GM18511 (cell line): ENCODE measurements around the gene BTN3A1.
A peak's percentile ranks its signal among the peaks of the same experiment; 100 is the strongest.
"Not testable (repeated sequence)": the region's sequence is repeated elsewhere in the genome, so short reads cannot be mapped to it uniquely, and the experiment has no call there.

Source experiments
- ATAC-seq: cut with Tn5 transposase; IDR thresholded peaks from one replicate; pipeline ENCODE4 v1.9.1; 2021; ENCODE audit warnings: mild to moderate bottlenecking, moderate library complexity; ENCODE audit not compliant: unreplicated experiment

The BTN3A1 gene

DNA sequence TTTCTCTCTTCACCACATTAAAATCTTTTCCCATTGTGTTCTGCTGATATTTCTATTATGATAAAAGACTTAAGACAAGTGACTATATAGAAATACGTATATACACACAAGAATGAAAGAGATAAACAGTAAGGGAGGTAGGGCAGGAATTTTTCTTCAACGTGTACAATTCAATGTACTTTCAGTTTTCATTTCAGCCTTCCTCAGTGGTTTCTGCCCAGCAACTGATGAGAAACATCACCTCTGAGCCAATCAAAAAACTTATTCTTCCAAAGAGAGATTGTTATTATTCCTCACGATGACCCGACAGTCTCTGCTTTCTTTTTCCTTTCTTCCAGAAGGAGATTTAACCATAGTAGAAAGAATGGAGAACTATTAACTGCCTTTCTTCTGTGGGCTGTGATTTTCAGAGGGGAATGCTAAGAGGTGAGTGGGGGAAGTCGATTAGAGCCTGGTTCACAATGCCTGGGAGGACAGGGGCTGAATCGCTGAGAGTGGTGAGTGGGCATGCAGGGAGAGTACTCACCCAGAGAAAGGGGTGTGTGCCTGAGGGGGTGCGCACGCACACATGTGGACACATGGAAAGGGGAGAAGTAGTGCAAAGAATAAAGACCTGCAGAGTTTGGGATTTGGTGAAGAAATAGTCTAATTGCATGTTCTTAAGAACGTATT is at the start of gene BTN3A1:
Gene BTN3A1 (plus strand): TSS at position 289 of the 672 bp plus-strand sequence. CDS start 3,289 bp downstream, outside the sequence.
- ATAC-seq: peak; percentile 93

DNA sequence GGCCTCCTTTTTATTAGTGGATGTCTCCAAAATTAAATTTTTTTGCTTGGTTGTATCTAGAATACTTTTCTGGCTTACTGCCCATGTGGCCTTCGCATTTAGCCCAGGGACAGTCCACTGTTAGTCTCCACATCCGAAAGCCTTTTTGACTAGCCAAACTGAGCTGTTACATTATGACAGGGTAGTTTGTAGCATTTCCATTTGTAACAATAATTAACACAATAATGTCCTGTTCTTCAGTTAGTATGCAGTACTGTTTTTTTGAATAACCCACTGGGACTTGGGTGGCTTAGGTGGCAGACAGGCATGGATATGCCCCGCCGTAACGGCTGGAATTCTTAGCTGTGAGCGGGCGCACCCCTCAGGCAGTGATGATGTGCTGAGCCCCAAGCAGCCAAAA is 49.8 kb upstream of the BTN3A1 start:
- no peak for ATAC-seq

DNA sequence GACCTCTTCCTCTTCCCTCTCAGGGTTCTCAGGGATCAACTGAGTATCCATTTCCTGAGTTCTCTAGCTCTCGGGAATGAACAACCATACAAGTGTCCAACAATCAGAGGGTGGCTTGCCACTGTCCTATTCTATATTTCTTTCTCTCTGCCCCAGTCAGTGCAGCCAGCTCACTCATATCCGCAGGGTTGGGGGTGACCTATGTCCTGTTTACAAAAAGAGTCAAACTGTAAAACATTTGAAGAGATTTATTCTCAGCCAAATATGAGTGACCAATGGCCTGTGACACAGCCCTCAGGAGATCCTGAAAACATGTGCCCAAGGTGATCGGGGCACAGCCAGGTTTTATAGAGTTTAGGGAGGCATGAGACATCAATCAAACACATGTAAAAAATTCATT is 47.9 kb upstream of the BTN3A1 start:
- ATAC-seq: no peak

DNA sequence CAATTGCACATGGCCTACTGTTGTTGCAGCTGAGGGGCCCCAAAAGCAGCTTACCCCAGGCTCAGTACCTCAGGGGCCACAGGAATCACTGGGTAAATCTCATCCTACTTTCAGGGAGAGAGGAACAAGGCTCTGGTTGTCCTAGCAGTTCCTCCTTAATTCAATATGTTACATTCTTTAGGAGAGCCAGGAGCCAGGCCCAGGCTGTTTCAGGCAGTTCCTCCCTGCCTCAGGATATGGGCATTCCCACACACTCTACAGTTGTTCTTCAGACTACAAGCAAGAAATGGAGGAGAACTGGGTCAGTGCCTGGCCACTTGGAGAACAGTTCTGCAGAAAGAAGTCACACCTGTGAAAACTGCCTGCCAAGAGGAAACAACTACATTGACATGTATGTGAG is 46.7 kb upstream of the BTN3A1 start:
- ATAC-seq: no peak

DNA sequence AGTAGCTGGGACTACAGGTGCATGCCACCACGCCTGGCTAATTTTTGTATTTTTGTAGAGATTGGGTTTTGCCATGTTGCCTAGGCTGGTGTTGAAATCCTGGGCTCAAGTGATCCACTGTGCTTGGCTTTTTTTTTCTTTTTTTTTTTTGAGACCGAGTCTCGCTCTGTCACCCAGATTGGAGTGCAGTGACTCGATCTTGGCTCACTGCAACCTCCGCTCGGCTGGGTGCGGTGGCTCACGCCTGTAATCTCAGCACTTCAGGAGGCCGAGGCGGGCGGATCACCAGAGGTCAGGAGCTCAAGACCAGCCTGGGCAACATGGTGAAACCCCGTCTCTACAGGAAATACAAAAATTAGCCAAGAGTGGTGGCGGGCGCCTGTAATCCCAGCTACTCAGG is 44.5 kb upstream of the BTN3A1 start:
- ATAC-seq: not testable (repeated sequence)

DNA sequence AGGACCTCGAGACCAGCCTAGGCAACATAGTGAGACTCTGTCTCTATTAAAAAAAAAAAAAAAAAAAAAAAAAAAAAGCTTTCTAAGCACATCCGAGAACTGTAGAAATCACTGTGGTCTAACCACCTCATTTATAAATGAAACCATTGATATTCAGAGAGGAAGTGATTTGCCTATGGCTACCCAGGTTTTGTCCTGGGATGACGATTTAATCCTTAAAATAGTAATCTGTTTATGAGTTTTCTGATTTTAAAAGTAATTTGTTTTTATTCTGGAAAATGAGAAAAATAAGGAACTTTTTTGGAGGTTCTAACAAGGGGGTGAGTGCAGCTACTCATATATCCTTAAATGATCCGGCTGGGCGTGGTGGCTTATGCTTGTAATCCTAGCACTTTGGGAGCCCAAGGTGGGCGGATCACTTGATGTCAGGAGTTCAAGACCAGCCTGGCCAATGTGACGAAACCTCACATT is 43.5 kb upstream of the BTN3A1 start:
- peak; percentile 62 for ATAC-seq

DNA sequence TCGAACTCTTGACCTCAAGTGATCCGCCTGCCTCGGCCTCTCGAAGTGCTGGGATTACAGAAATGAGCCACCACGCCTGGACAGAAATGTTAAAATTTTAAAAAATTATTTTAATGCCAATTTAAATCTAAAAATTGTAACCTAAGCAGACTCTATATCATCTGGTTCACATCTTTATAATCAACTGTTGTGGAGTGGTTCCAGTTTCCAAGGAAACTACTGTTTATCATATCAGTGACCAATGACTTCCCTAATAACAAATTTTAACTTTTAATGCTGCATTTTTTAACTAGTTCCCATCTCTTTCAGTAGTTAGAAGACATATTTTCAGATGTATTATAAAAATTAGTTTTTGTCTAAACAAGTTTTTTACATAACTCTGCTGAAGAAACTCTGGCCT is 42.3 kb upstream of the BTN3A1 start:
- no peak for ATAC-seq

DNA sequence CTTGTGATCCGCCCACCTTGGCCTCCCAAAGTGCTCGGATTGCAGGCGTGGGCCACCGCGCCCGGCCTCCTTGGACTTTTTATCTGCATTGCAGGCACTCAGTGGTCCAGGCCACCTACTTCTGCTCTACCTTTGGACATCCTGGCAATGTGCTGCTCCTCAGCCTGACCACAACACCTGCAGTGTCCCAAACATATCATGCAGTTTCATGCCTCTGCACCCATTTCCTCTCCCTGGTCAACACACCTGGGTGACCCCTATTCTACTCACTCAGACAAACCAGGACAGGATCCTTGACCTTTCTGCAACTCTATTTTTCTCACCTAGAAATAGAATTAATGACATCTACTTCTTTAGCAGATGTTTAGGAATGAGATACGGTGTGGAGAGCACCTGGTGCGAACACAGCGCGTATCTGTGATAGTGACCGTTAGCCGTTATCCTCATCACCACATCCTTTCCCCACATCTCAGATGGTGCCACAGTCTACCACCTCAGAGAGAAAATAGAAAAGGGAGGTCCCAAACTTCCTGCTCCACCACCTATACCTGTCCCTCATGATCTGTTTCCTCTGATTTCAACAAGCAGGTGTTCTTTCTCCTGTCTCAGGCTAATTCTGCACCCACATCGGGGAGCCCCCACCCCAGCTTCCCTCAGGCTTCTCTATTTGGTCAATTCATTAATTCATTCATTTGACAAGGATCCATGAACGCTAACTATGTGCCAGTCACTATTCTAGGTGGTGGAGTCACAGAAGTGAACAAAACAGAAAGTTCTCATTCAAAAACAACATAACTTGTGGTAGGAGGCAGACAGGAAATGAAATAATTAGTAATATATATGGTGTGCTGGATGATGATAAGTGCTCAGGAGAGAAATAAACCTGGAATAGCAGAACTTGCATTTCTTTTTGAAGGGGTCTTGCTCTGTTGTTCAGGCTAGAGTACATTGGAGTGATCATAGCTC is 41.3 kb upstream of the BTN3A1 start:
- ATAC-seq: peak; percentile 48

DNA sequence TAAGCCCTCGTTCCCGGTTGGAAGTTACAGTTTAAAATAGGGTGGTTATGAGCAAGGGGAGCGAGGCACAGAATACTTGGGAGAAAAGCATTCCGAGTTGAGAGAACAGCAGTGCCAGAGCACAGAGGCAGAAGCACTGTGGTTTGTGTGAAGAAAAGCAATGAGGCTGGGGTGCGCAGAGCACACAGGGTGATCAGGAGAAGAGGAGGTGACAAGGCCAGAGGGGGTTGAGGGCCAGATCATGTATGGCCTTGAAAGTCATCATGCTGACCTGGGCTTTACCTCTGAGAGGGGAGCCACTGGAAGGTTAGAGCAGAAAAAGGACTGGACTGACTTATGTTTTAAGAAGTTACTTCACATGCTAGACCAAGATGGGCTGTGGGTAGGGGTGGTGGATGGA is 40.5 kb upstream of the BTN3A1 start:
- ATAC-seq: no peak

DNA sequence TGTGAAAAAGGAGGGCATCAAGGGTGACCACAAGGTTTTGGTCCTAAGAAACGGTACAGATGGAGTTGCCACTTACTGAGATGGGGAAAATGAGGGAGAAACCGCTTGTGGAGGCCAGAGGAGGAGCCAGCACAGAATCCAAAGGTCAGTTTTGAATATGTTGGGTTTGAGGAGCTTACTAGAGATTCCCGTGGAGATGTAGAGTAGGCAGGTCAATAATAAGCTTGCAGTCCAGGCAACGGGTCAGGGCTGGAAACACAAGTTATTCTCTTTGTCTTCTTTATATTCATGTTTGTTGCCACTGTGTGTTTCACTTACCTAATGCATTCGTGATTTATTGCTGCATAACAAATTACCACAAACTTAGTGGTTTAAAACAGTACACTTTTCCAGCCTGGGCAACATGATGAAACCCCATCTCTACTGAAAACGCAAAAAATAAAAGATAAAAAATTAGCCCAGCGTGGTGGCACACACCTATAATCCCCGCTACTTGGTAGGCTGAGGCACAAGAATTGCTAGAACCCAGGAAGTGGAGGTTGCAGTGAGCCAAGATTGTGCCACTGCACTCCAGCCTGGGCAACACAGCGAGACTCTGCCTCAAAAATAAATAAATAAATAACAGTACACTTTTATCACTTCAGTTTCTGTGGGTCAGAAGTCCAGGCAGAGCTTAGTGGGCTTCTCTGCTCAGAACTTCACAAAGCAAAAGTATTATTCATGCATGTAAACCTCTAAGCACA is 39.8 kb upstream of the BTN3A1 start:
- ATAC-seq: no peak

DNA sequence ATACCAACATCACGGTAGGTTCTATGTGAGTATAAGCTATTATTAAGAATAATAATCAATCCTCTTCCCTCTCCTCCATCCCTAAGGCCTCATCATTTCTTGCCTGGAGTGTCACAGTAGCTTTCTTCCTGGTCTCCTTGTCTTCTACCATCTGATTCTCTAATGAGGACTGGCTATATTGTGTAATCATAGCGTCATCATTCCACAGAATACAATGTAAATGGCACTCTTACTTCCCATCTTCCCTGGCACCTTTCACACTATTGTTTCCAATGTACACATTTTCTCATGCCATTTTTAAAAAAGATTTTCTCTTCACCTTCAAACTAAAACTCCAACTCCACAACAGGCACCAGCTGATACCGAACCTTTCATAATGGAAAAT is 39.2 kb upstream of the BTN3A1 start:
- ATAC-seq: no peak

DNA sequence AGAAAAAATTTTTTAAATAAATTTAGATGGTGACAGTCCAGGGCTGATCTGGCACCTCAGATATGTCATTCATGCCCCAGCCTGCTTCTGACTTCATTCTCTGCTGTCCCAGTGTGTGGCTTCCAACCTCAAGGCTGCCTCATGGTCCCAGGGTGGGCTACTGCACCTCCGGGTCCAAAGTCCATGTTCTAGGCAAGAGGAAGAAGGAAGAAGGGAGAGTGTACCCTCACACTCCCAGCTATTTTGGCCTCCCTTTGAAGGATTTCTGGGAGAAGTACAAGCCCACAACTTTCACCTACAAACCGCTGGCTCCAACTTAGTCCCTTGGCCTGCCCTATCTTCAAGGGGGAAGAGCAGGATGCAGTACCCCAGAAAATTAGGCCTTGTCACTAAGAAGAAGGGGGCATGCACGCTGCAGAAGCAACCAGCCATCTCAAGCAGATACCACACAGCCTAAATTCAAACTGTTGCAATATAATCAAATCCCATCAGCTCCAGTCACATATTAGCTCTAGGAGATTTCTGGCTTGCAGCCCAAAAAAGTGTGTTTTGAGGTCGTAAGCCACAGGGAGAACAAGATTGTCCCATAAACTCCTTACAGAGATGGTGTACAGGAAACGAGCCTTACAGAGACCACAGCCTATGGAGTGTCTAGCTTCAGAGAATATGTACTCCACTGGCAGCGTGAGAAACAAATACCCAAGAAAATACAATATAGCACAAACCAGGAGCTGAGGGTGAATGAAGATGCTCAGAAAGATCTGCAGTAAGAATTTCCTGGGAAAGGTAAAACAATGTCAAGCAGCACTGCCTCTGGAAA is 38.0 kb upstream of the BTN3A1 start:
- no peak for ATAC-seq

DNA sequence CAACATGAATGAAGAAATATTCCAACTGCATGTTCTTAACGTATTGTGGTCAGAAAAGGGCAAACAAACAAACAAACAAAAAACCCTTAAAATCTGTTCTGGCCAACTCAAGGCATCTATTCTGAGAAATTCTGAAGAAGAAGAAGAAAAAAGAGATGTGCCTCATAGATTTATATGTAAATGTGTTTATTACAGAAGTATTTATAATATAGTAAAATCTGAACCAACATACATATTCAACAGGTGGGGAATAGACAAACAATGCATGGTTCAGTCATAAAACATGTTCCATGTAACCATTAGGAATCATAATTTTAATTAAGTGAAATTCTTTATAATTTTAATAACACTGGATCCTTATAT is 36.5 kb upstream of the BTN3A1 start:
- no peak for ATAC-seq

DNA sequence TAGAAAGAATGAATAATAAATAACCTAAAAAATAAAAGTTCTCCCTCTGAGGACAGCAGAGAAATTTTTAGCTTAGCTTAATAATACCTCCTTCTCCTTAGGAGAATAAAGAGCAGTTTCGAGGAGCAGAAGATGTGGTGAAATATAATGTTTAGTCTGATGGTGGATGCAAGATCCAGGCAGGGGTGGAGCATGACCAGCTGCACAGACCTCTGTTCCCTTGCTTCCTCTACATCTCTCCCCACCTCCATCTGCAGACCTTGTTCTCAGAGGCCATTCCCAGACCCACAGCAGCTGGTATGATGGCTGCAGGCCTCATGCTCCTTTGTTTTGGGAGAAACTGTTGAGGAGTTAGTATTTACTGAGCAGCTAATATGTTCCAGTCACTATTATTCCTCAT is 35.6 kb upstream of the BTN3A1 start:
- no peak for ATAC-seq

DNA sequence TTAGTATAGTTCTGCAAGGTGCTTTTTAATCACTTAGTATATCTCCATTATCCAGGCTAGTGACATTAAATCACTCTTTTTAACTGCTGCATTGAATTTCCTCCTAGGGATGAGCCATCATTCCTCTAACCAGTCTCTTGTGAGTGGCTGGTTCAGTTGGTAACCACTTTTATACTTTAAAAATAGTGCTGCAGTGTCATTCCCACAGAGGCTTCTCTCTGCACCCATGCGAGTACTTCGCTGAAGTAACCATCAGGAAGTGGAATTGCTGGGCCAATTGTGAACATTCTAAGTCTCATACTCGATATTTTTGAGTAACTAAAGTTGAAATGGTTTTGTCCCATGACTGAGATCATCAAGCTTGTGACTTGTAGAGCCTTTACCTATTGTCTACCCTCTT is 35.0 kb upstream of the BTN3A1 start:
- no peak for ATAC-seq

DNA sequence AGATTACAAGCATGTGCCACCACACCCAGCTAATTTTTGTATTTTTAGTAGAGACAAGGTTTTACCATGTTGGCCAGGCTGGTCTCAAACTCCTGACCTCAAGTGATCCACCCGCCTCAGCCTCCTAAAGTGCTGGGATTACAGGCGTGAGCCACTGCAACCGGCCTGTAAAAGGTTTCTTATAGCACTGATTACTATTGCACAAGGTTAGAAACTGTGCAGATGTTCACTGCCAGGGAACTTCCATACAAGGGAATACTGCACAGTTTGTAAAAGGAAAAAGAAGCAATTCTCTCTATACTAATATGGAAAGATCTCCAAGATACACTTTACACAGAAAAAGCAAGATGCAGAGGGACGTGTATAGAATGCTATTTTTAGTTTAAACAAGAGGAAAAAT is 30.3 kb upstream of the BTN3A1 start:
- not testable (repeated sequence) for ATAC-seq

DNA sequence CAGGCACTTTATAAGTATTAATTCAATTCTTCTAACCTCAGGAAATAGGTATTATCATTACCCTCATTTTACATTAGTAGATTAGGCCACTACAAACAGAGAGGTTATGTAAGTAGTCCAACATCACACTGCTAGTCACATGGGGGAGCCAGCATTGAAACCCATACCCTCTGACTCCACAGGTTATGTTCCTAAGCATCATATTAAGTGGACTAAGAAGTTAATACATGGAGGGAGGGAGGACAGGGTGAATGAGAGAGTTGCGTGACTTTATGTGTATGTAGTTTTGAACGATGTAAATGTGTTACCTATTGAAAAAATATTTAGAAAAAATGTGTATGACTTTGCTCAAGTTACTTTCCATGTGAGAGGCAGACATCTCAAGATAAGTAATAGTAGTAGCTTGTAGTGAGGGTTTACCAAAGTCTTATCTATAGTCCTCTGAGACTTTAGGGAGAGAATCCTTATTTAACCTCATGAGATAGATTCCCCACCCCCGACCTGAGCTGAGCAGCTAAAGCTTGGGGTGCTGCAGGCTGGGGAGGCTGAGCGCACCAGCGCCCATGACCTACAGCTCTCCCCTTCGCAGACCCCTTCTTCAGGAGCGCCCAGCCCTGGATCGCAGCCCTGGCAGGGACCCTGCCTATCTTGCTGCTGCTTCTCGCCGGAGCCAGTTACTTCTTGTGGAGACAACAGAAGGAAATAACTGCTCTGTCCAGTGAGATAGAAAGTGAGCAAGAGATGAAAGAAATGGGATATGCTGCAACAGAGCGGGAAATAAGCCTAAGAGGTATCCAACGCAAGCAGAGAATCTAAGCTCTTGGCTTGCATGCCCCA is 29.5 kb upstream of the BTN3A1 start:
- no peak for ATAC-seq

DNA sequence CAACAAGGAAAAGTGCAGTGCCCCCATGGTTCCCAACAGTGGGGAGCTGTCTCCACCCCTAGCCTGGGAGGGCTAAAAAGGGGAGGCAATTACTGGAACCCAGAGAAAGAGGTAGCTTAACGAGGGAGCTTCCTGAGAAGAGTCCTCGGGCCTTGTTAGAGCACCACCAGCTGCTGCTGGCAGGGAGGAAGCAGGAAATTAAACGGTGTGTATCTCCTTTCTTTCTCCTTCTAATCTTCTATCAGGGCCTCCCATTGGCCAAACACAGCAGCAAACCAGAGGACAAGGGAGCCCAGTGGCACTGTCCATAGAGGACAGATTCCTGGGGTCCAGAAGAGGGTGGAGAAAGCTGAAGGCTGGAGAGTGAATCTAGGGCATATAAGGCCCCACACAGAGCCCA is 26.8 kb upstream of the BTN3A1 start:
- no peak for ATAC-seq

DNA sequence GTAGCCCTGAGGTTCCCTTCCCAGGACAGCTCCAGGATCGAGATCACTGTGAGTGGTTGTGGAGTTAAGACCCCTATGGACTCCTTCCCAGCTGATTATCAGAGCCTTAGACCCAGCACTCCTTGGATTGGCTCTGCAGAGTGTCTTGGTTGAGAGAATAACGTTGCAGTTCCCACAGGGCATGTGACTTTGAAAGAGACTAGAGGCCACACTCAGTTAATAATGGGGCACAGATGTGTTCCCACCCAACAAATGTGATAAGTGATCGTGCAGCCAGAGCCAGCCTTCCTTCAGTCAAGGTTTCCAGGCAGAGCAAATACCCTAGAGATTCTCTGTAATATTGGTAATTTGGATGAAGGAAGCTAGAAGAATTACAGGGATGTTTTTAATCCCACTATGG is 24.4 kb upstream of the BTN3A1 start:
- no peak for ATAC-seq

DNA sequence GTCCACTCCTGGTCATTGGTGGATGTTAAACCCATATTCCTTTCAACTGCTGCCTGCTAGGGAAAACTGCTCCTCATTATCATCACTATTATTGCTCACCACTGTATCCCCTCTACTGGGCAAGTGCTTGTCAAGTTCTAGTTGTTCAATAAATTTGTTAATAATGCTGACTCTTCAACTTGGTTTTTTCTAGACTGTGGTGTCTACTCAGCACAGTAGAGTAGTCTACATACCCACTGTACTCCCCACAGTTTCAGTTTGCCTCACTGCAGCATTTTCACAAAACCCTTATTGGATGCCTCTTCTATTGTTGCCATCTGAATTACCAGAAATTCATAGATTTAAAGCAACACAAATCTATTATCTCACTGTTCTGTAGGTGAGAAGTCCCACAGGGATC is 23.9 kb upstream of the BTN3A1 start:
- not testable (repeated sequence) for ATAC-seq
